NCI-H69 (cell line): ENCODE measurements around the gene HBE1.
"Not testable (repeated sequence)": the region's sequence is repeated elsewhere in the genome, so short reads cannot be mapped to it uniquely, and the experiment has no call there.

Source experiments
- DNase-seq: peaks from one replicate; lab custom pipeline; 2025; lab: John Stamatoyannopoulos, UW

Gene HBE1

GRCh38 chr11:5285703-5286340, 16.1 kb upstream of the HBE1 start:
- DNase-seq = no peak

- no peak for DNase-seq
These were observed 14.9 kb upstream of the HBE1 start for GRCh38 chr11:5284637-5285036.

GRCh38 chr11:5283882-5284281, 14.1 kb upstream of the HBE1 start:
- no peak for DNase-seq

GRCh38 chr11:5283086-5283485, 13.3 kb upstream of the HBE1 start:
- no peak for DNase-seq

GRCh38 chr11:5282628-5283027, 12.9 kb upstream of the HBE1 start:
- no peak for DNase-seq

- no peak for DNase-seq
These were observed 11.9 kb upstream of the HBE1 start for GRCh38 chr11:5281596-5281995.

- peak; percentile 81 for DNase-seq
These were observed 10.9 kb upstream of the HBE1 start for GRCh38 chr11:5280582-5281102.

- DNase-seq = no peak
These were observed 9.8 kb upstream of the HBE1 start for GRCh38 chr11:5279471-5280090.

GRCh38 chr11:5277807-5278382, 8.2 kb upstream of the HBE1 start:
- no peak for DNase-seq

- DNase-seq = no peak
These were observed 7.0 kb upstream of the HBE1 start for GRCh38 chr11:5276697-5277096.

- no peak for DNase-seq
These were observed 5.8 kb upstream of the HBE1 start for GRCh38 chr11:5275369-5276110.

GRCh38 chr11:5274395-5274794, 4.7 kb upstream of the HBE1 start:
- DNase-seq = no peak

- DNase-seq = no peak
These were observed 2.8 kb upstream of the HBE1 start for GRCh38 chr11:5272395-5273017.

- DNase-seq = no peak
These were observed 2.6 kb downstream of the HBE1 start for GRCh38 chr11:5267033-5267563.

GRCh38 chr11:5266609-5267008, 3.1 kb downstream of the HBE1 start:
- no peak for DNase-seq

GRCh38 chr11:5265832-5266231, 3.9 kb downstream of the HBE1 start:
- no peak for DNase-seq

GRCh38 chr11:5258543-5259262, 11.0 kb downstream of the HBE1 start:
- DNase-seq = no peak

GRCh38 chr11:5257296-5257695, 12.4 kb downstream of the HBE1 start:
- DNase-seq = no peak

- DNase-seq = not testable (repeated sequence)
These were observed 14.9 kb downstream of the HBE1 start, which contains the start of gene HBG2 for GRCh38 chr11:5254646-5255413. HBG2 (minus strand) TSS chr11:5254781; CDS start chr11:5254728, 53 bp downstream.

- not testable (repeated sequence) for DNase-seq
These were observed 15.7 kb downstream of the HBE1 start for GRCh38 chr11:5254023-5254422.
